ENCODE data around the gene TCF4.

TCF4 gene

DNA sequence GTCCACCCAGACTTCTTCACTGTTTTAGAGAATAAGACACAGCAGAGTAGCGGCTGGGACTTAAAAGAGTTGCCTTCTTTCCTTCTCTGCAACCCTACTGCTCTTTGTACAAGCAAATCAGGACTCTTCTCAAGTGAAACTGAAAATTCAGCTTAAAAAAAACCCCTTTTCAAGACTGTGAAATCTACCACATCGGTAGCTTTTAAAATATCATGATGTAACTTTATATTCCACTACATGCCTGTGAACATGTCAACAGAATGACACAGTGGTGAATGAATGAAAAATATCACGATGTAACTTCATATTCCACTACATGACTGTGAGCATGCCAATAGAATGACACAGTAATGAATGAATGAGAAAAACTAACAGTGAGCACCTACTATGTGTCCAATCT is 53.4 kb downstream of the TCF4 start:
- Histone ChIP-seq H3K27ac (replicated peaks) (no peak overlapping the region), H3K4me3 (replicated peaks; ENCODE audit: insufficient read depth, low read length) (no peak overlapping the region), H3K27me3 (ENCODE audit: insufficient read depth, poor library complexity, severe bottlenecking) (no peaks in the 10 kb centered on the region)
- no peak for DNase-seq (ENCODE audit: low read depth in 1 of 2, low spot score in 1 of 2)
- TF ChIP-seq POLR2AphosphoS5 (IDR thresholded peaks at IDR 0.05; ENCODE audit: low read depth) (no peak), SPI1 (IDR thresholded peaks at IDR 0.05; ENCODE audit: borderline replicate concordance, low read depth) (no peak), GABPA (IDR thresholded peaks at IDR 0.05; ENCODE audit: low read depth) (no peak)
- TF ChIP-seq, protein P1, sequence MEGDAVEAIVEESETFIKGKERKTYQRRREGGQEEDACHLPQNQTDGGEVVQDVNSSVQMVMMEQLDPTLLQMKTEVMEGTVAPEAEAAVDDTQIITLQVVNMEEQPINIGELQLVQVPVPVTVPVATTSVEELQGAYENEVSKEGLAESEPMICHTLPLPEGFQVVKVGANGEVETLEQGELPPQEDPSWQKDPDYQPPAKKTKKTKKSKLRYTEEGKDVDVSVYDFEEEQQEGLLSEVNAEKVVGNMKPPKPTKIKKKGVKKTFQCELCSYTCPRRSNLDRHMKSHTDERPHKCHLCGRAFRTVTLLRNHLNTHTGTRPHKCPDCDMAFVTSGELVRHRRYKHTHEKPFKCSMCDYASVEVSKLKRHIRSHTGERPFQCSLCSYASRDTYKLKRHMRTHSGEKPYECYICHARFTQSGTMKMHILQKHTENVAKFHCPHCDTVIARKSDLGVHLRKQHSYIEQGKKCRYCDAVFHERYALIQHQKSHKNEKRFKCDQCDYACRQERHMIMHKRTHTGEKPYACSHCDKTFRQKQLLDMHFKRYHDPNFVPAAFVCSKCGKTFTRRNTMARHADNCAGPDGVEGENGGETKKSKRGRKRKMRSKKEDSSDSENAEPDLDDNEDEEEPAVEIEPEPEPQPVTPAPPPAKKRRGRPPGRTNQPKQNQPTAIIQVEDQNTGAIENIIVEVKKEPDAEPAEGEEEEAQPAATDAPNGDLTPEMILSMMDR (IDR thresholded peaks at IDR 0.05; ENCODE audit: insufficient read depth, low read length), result no peak
- TF ChIP-seq, protein P2, sequence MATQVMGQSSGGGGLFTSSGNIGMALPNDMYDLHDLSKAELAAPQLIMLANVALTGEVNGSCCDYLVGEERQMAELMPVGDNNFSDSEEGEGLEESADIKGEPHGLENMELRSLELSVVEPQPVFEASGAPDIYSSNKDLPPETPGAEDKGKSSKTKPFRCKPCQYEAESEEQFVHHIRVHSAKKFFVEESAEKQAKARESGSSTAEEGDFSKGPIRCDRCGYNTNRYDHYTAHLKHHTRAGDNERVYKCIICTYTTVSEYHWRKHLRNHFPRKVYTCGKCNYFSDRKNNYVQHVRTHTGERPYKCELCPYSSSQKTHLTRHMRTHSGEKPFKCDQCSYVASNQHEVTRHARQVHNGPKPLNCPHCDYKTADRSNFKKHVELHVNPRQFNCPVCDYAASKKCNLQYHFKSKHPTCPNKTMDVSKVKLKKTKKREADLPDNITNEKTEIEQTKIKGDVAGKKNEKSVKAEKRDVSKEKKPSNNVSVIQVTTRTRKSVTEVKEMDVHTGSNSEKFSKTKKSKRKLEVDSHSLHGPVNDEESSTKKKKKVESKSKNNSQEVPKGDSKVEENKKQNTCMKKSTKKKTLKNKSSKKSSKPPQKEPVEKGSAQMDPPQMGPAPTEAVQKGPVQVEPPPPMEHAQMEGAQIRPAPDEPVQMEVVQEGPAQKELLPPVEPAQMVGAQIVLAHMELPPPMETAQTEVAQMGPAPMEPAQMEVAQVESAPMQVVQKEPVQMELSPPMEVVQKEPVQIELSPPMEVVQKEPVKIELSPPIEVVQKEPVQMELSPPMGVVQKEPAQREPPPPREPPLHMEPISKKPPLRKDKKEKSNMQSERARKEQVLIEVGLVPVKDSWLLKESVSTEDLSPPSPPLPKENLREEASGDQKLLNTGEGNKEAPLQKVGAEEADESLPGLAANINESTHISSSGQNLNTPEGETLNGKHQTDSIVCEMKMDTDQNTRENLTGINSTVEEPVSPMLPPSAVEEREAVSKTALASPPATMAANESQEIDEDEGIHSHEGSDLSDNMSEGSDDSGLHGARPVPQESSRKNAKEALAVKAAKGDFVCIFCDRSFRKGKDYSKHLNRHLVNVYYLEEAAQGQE (IDR thresholded peaks at IDR 0.05; ENCODE audit: insufficient replicate concordance, low read depth), result no peak

DNA sequence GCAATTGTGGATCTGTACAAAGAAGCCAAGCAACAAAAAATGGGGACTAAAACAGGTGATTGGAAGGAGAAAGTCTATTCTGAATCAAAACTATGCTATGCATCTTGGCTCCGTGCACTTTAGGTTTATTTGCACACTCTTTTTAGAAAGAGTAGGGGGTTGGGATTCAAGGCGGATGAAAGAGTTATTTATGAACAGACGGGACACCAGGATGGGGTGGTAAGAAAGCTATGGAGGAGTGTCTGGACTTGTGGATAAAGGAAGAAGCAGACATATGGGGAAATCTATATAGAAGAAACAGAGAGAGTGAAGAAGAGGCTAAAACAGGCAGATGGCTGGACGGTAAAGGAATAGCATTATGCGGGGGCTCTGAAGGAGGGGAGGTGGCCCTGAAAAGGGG is 57.8 kb downstream of the TCF4 start:
- H3K4me3 ChIP-seq (replicated peaks; ENCODE audit: insufficient read depth, low read length), result no peak overlapping the region
- TF ChIP-seq POLR2AphosphoS5 (IDR thresholded peaks at IDR 0.05; ENCODE audit: low read depth) (no peak), SPI1 (IDR thresholded peaks at IDR 0.05; ENCODE audit: borderline replicate concordance, low read depth) (no peak), GABPA (IDR thresholded peaks at IDR 0.05; ENCODE audit: low read depth) (no peak)
- TF ChIP-seq, protein P1 (IDR thresholded peaks at IDR 0.05; ENCODE audit: insufficient read depth, low read length), result no peak
- TF ChIP-seq, protein P2 (IDR thresholded peaks at IDR 0.05; ENCODE audit: insufficient replicate concordance, low read depth), result no peak
- DNase-seq (ENCODE audit: low read depth in 1 of 2, low spot score in 1 of 2), result no peak

DNA sequence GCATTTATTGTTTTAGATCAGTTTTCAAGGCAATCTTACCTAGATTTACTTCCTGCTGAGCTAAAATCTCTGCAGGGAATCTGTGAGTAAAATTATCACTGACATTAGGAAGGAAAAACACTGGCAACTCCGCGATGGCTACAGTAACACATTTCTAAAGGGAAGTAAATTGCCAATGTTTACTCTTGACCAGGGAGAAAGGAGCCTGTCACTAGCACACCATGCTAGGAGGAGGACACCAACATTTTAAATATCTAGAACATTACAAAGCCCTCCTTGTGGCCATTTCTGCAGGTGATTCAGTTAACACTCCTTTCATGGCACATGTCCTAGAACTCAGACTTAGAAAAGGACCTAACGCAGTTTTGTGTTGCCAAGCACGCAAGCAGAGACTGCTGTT is 58.4 kb downstream of the TCF4 start:
- DNase-seq (ENCODE audit: low read depth in 1 of 2, low spot score in 1 of 2), result no peak
- TF ChIP-seq GABPA (IDR thresholded peaks at IDR 0.05; ENCODE audit: low read depth) (no peak), POLR2AphosphoS5 (IDR thresholded peaks at IDR 0.05; ENCODE audit: low read depth) (no peak), SPI1 (IDR thresholded peaks at IDR 0.05; ENCODE audit: borderline replicate concordance, low read depth) (no peak)
- TF ChIP-seq, protein P1 (IDR thresholded peaks at IDR 0.05; ENCODE audit: insufficient read depth, low read length), result no peak
- TF ChIP-seq, protein P2 (IDR thresholded peaks at IDR 0.05; ENCODE audit: insufficient replicate concordance, low read depth), result no peak
- Histone ChIP-seq H3K4me3 (replicated peaks; ENCODE audit: insufficient read depth, low read length) (no peak overlapping the region), H3K27ac (replicated peaks) (no peak overlapping the region), H3K27me3 (ENCODE audit: insufficient read depth, poor library complexity, severe bottlenecking) (no peaks in the 10 kb centered on the region)

More for the DNA sequence above, 57.8 kb downstream of the TCF4 start:
- Histone ChIP-seq H3K27ac (replicated peaks) (no peak overlapping the region), H3K27me3 (ENCODE audit: insufficient read depth, poor library complexity, severe bottlenecking) (no peaks in the 10 kb centered on the region)

Measured in HL-60 (cell line).